ELR (cell line): ENCODE results near the gene DOCK3.
A peak's percentile ranks its signal among the peaks of the same experiment; 100 is the strongest.
"Not testable (repeated sequence)": the region's sequence is repeated elsewhere in the genome, so short reads cannot be mapped to it uniquely, and the experiment has no call there.

Experiments
- DNase-seq: peaks from one replicate; pipeline ENCODE4 v3.0.0-alpha.2; 2015; ENCODE audit warnings: low read depth

Gene DOCK3

GRCh38 chr3:50983887-50984286 is 309.2 kb downstream of the DOCK3 start:
- no peak for DNase-seq

- no peak for DNase-seq
These were observed 311.2 kb downstream of the DOCK3 start for GRCh38 chr3:50985893-50986292.

- DNase-seq, result no peak
These were observed 312.0 kb downstream of the DOCK3 start for GRCh38 chr3:50986726-50987125.

- no peak for DNase-seq
These were observed 319.8 kb downstream of the DOCK3 start for GRCh38 chr3:50994537-50994936.

GRCh38 chr3:50995085-50995824 is 320.5 kb downstream of the DOCK3 start:
- no peak for DNase-seq

GRCh38 chr3:51002495-51002894 is 327.8 kb downstream of the DOCK3 start:
- DNase-seq, result no peak

GRCh38 chr3:51004235-51004634 is 329.5 kb downstream of the DOCK3 start:
- DNase-seq, result no peak

- no peak for DNase-seq
These were observed 349.4 kb downstream of the DOCK3 start for GRCh38 chr3:51024121-51024520.

- no peak for DNase-seq
These were observed 350.3 kb downstream of the DOCK3 start for GRCh38 chr3:51024765-51025632.

- no peak for DNase-seq
These were observed 356.9 kb downstream of the DOCK3 start for GRCh38 chr3:51031666-51032065.

- no peak for DNase-seq
These were observed 360.9 kb downstream of the DOCK3 start for GRCh38 chr3:51035630-51036029.

- no peak for DNase-seq
These were observed 370.3 kb downstream of the DOCK3 start for GRCh38 chr3:51044982-51045381.

GRCh38 chr3:51052562-51052961 is 377.8 kb downstream of the DOCK3 start:
- no peak for DNase-seq

GRCh38 chr3:51057121-51057520 is 382.4 kb downstream of the DOCK3 start:
- DNase-seq, result no peak

- no peak for DNase-seq
These were observed 388.3 kb downstream of the DOCK3 start for GRCh38 chr3:51063053-51063452.

GRCh38 chr3:51075221-51075775 is 400.6 kb downstream of the DOCK3 start:
- DNase-seq, result no peak

- no peak for DNase-seq
These were observed 407.6 kb downstream of the DOCK3 start for GRCh38 chr3:51082363-51082762.

- no peak for DNase-seq
These were observed 408.8 kb downstream of the DOCK3 start for GRCh38 chr3:51083490-51083889.

GRCh38 chr3:51092141-51092540 is 417.4 kb downstream of the DOCK3 start:
- DNase-seq, result not testable (repeated sequence)

GRCh38 chr3:51094838-51095237 is 420.1 kb downstream of the DOCK3 start:
- not testable (repeated sequence) for DNase-seq

GRCh38 chr3:51099794-51100535 is 425.2 kb downstream of the DOCK3 start:
- DNase-seq, result peak; percentile 66

GRCh38 chr3:51100536-51100851 is 425.8 kb downstream of the DOCK3 start:
- DNase-seq, result no peak
